ENCODE data around the gene NKPD1.

Gene NKPD1

DNA sequence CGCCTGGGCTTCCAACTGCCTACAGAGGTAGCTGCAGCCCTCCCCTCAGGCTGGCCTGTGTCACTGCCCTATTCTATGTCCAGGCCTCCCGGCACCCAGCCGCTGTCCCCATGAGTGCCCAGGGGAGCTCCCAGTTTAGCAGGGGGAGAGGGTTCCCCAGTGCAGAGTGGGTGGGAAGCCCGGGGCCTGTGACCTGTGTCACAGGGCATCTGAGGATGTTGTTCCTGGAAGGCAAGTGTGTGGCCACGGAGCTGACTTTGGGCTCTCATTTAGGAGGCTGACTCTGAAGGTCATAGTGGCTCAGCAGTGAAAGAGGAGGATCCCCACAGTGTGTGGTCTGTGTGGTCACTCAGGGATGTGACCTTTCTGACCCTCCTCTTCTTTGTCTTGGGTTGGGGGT lies 42.7 kb downstream of the NKPD1 start:
- no peak for DNase-seq (ENCODE audit: low spot score)

DNA sequence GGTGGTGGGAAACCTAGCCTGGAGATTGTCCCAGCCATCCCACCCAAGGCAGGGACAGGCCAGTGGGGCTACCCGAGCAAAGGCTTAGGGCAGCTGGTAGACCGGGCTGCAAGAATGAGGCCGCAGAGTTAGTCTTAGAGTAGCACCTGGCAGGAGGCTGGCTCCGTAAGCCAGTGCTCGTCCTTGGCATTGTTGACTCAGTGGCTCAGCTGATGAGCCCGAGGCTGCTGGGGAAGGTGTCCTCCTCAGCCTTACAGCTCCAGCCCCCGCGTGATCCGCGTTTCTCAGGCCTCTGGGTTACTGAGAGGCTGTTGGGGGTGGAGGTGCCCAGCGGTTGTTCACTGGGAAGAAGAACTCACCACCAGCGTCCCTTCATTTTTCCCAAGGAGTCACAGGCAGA lies 43.1 kb downstream of the NKPD1 start:
- DNase-seq (ENCODE audit: low spot score), result no peak

DNA sequence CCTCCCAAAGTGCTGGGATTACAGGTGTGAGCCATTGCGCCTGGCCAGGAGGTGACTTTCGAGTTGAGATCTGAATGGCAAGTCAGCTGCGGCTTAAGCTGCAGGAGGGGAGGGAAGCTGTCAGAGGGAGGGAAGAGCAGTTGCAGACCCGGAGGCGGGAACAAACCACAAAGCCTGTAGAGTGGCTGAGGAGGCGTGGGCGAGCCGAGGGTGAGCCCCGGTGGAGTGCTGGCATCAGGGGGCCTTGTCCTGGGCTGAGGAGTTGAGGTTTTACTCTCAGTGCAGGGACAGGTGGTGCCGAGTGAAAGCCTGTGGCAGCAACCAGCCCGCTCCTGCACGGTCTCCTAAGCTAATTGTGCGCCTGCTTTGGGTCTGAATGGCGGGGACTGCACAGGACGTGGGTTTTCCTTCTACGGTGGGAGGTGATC lies 43.6 kb downstream of the NKPD1 start:
- peak; percentile 23 for DNase-seq (ENCODE audit: low spot score)

DNA sequence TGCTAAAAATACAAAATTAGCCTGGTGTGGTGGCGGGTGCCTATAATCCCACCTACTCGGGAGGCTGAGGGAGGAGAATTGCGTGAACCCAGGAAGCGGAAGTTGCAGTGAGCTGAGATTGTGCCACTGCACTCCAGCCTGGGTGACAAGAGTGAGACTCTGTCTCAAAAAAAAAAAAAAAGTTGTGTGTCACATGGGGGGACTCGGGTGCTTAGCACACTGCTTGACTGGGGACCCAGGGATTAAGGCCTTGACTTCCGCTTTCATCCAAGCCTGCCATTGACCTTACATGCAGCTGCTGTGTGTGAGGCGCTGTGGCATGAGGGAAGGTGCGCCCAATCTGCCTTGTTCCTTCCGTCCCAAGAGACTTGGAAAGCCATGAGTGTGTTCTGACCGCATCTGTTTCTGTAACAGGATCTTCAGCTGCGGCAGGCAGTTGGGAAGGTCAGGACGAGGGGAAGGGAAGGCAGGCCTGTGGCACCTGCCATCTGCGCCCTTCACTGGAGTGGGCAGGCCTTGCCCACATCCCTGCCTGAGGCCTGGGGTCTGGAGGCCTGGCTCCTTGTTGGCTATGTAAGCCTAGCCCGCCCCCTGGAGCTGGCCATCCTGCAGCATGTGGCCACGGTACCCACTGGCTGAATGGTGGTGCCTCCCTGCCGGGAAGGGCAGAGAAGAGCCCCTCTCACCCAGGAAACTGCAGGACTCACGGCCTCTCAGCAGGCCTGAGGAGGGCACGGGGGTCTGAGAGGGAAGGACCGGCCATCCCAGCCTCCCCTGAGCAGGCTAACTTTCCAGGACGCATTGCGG lies 44.8 kb downstream of the NKPD1 start:
- DNase-seq (ENCODE audit: low spot score), result no peak

DNA sequence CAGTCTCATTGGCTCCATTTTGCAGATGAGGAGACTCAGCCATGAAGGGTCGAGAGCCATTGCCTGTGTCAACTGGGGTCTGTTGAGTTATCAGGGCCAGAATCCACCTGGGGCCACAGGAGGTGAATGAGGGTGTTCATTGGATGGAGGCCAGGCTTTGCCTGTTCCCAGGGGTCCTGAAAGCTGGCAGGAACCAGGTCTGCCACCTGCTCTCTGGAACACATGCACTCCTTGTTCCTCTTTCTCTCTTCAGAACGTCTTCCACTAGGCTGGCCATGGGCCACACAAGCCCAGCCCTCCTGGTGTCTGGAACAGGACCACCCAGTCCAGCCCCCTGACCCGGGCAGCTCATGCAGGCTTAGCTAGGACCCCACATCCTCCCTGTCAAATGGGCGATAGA lies 46.7 kb downstream of the NKPD1 start:
- no peak for DNase-seq (ENCODE audit: low spot score)

DNA sequence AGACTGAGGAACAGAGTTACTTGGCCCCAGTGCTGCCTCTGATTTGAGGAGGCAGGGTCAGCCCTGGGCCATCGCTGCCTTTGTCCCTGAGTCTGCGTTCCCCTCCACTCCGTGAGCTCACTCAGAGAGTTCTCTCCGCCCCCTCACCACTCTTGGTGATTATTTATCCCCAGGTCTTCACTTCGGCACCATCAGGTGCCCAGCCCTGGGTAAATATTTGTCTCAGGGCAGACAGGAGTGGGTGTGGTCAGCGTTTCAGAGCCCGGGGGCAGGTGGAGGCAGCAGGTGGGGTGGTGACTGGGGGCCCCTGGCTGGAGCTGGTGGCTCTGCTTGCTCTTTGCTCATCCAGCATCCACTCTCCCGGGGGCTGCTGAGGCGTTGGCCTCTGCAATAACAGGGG lies 47.2 kb downstream of the NKPD1 start:
- DNase-seq (ENCODE audit: low spot score), result no peak

DNA sequence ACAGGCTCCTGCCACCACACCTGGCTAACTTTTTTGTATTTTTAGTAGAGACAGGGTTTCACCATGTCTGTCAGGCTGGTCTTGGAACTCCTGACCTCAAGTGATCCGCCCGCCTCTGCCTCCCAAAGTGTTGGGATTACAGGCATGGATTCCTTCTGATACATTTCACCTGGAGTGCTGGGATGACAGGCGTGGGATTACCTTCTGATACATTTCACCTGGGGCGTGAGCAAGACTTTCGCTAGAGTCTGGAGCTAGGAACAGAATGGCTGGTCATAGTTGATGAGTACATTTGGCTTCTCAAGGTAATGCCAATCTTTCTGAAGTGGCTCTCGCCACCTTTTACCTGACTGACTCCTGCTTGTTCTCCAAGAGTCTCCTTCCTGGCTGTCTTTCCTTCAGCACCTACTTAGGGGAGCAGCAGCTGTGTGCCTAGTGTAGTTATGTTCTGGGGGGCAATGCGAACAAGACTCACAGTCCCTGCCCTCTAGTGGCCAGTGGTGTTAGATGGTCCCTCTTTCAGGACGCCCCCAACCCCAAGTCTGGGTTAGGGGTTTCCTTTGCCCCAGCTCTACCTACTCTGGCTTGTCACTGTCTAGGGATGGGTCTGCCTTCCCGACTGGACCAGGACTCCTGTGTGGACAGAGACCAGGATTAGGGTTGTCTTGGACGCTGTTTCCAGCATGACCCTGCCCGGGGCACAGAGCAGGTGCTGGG lies 48.5 kb downstream of the NKPD1 start:
- DNase-seq (ENCODE audit: low spot score), result no peak

Data from CD4-positive, alpha-beta T cell treated with Interleukin-15 for 4 hours (primary cell).